Measurements from ENCODE around the gene CDKN1A.

The CDKN1A gene

DNA sequence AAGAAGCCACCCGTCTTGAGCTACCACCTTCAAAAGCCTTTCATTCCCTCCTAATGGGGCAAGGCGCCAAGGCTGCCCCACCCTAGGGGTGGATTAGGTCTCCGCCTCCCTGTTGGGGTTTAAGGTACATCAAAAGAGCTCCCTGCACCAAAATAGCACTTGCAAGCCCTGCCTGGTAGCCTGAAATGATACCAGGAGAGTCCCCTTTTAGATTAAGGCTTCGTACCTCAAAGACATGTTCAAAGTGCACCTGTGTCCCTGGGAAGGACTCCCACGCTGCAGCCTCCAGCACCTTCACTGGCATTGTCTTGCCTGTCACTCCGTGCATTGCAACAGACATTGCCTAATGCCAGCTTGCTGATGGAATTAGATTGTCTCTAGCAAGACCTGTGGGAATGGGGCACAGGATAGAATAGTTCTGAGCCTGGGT lies 15.7 kb upstream of the CDKN1A start:
- DNase-seq (ENCODE audit: low read depth), result peak; percentile 47
- no peak overlapping the region for H3K4me3 ChIP-seq (ENCODE audit: low read depth, low read length)
- TF ChIP-seq CTCF (IDR thresholded peaks at IDR 0.05; ENCODE audit: insufficient read depth, low read depth, low read length, missing control alignments), result no peak

DNA sequence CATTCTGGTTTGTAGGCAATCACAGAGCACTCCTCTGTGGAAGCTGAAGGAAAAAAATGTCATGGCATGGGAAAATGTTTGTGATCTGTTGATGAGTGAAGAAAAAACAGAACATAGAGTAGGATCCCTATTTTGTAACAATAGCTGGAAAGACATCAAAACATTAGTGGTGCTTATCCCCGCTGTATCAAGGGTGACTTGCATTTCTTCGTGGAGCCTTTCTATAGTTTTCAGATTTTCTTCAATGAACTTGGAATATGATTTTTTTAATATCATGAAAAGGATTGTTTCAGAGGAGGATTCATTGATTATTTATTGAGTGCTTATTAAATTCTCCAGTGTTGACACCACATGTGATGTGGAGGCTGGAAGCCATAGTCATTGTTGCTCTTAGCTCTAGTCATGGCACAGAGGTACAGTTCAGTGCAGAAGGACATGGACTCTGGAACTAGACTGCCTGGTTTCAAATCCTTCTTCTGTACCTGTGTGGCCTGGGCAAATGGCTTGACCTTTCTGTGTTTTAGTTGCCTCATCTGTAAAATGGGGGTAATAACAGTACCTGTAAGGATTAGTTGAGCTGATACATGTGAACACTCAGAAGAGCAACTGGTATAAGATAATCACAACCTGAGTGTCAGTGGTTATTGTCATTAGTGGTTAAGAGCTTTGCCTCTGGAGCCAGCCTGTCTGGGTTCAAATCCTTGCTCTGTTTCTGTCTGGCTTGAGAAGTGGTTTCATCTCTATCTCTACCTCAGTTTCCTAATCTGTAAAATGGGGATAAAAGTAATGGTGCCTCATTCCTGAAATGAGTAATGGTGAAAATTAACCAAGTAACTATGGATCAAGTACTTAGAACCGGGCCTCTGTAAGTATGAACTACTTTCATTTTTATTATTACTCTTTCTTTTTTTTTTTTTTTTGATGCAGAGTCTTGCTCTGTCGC lies 14.7 kb upstream of the CDKN1A start:
- TF ChIP-seq CTCF (IDR thresholded peaks at IDR 0.05; ENCODE audit: insufficient read depth, low read depth, low read length, missing control alignments), result no peak
- peak; percentile 34 for DNase-seq (ENCODE audit: low read depth)
- H3K4me3 ChIP-seq (ENCODE audit: low read depth, low read length), result no peak overlapping the region

GRCh38 chr6:36665180-36665579 lies 13.3 kb upstream of the CDKN1A start:
- no peak for DNase-seq (ENCODE audit: low read depth)
- H3K4me3 ChIP-seq (ENCODE audit: low read depth, low read length), result no peak overlapping the region
- no peak for TF ChIP-seq CTCF (IDR thresholded peaks at IDR 0.05; ENCODE audit: insufficient read depth, low read depth, low read length, missing control alignments)

DNA sequence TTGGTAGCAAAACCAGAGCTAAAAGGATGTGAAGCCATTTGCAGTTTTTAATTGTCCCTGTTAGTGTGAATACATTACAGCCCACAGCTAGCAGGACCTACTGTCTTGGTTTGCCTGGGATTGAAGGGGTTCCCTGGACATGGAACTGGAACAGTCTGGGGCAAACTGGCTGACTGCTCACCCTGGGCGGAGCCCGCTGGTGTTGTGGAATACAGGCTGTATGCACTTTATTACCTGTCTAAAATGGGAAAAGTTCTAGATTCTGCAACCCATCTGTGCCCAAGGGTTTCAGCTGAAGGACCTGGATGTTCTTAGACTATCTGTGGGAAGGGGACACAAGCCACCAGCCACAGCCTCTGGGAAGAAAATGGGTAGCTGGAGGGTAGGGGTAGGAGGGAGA lies 12.2 kb upstream of the CDKN1A start:
- no peak for DNase-seq (ENCODE audit: low read depth)
- H3K4me3 ChIP-seq (ENCODE audit: low read depth, low read length), result peak overlapping the region; percentile 21; the same call in 1 of the 2 replicates
- TF ChIP-seq CTCF (IDR thresholded peaks at IDR 0.05; ENCODE audit: insufficient read depth, low read depth, low read length, missing control alignments), result no peak

GRCh38 chr6:36666826-36667591 lies 11.5 kb upstream of the CDKN1A start:
- peak; percentile 95 for DNase-seq (ENCODE audit: low read depth)
- TF ChIP-seq CTCF (IDR thresholded peaks at IDR 0.05; ENCODE audit: insufficient read depth, low read depth, low read length, missing control alignments), result no peak
- peak overlapping the region; percentile 21 for H3K4me3 ChIP-seq (ENCODE audit: low read depth, low read length)

- TF ChIP-seq CTCF (IDR thresholded peaks at IDR 0.05; ENCODE audit: insufficient read depth, low read depth, low read length, missing control alignments), result no peak
- no peak for DNase-seq (ENCODE audit: low read depth)
- H3K4me3 ChIP-seq (ENCODE audit: low read depth, low read length), result no peak overlapping the region
Measured at GRCh38 chr6:36668591-36668990, 9.9 kb upstream of the CDKN1A start.
